Measurements from ENCODE around the gene SEPSECS. TPM values are rescaled to one million over a fixed set of nuclear protein-coding genes. Genes with fewer than 3 reads are reported as not detected.

SEPSECS gene
- total and polyA plus RNA-seq, 9 of the 15 experiments (the other 6 are each of a cell fraction or from before 2014, with no cell fraction given), result 3.9 to 17.2 (median 7.9) TPM

- TF ChIP-seq YBX1 (IDR thresholded peaks at IDR 0.05) (no peak), CBX1 (IDR thresholded peaks at IDR 0.05; ENCODE audit: low read depth) (no peak), ELK3 (CRISPR knock-in tag; IDR thresholded peaks at IDR 0.05) (no peak), ZNF318 (IDR thresholded peaks at IDR 0.05; ENCODE audit: borderline replicate concordance in 1 of 2, low read depth in 1 of 2) (no peak), MTF1 (CRISPR knock-in tag; IDR thresholded peaks at IDR 0.05; ENCODE audit: borderline replicate concordance) (no peak), ZNF140 (CRISPR knock-in tag; IDR thresholded peaks at IDR 0.05) (no peak), PYGO2 (tag; IDR thresholded peaks at IDR 0.05) (no peak), SIN3A (IDR thresholded peaks at IDR 0.05; ENCODE audit: borderline replicate concordance in 2 of 2, control insufficient read depth in 1 of 2, low read depth in 2 of 2, low read length in 2 of 2) (no peak), ZNF41 (CRISPR knock-in tag; conservative IDR thresholded peaks at IDR 0.05) (no peak), YY1 (IDR thresholded peaks at IDR 0.05; ENCODE audit: borderline replicate concordance in 1 of 3, control insufficient read depth in 1 of 3, extremely low read depth in 1 of 3, insufficient read depth in 3 of 3, insufficient read length in 1 of 3, insufficient replicate concordance in 2 of 3, low read depth in 1 of 3, low read length in 2 of 3) (no peak), THRAP3 (IDR thresholded peaks at IDR 0.05; ENCODE audit: borderline replicate concordance) (no peak), ZNF23 (CRISPR knock-in tag; IDR thresholded peaks at IDR 0.05) (no peak), CBFB (CRISPR knock-in tag; IDR thresholded peaks at IDR 0.05) (no peak), FOXK2 (conservative IDR thresholded peaks at IDR 0.05 in 1 of 2, IDR thresholded peaks at IDR 0.05 in 1 of 2; ENCODE audit: low read depth in 2 of 2) (no peak), RB1 (IDR thresholded peaks at IDR 0.05; ENCODE audit: low read depth) (no peak), BMI1 (IDR thresholded peaks at IDR 0.05; ENCODE audit: low read length) (no peak), GATA2 (CRISPR knock-in tag; IDR thresholded peaks at IDR 0.05) (0 out of 2 replicates have a peak, but pooled peaks have one; percentile 30), PHTF2 (CRISPR knock-in tag; IDR thresholded peaks at IDR 0.05) (no peak), GTF2F1 (IDR thresholded peaks at IDR 0.05; ENCODE audit: low read depth, low read length) (no peak), CSDE1 (IDR thresholded peaks at IDR 0.05) (no peak), ZNF778 (CRISPR knock-in tag; IDR thresholded peaks at IDR 0.05) (no peak)
Measured at GRCh38 chr4:25190407-25190806, 30.2 kb upstream of the SEPSECS start (continued).
